ENCODE results near the gene TMEM86B.
A peak's percentile ranks its signal among the peaks of the same experiment; 100 is the strongest.
"Not testable (repeated sequence)": the region's sequence is repeated elsewhere in the genome, so short reads cannot be mapped to it uniquely, and the experiment has no call there.

TMEM86B gene

GRCh38 chr19:55226273-55226672 is 2.3 kb downstream of the TMEM86B start:
- H3K4me3 Mint-ChIP-seq = no peak overlapping the region
- no peaks in the 10 kb centered on the region for H3K27me3 Mint-ChIP-seq
- H3K9me3 Mint-ChIP-seq = peaks cover 2 to 3% of the 10 kb centered on the region in 2 donors
- peaks cover 43 to 67% of the 10 kb centered on the region in 2 donors for H3K36me3 Mint-ChIP-seq
- peaks cover 9 to 16% of the 10 kb centered on the region in 2 donors for H3K4me1 Mint-ChIP-seq
- DNase-seq (no peak), ATAC-seq (replicated peaks) (no peak)
- no peak overlapping the region for H3K27ac Mint-ChIP-seq

- H3K27ac Mint-ChIP-seq = peak overlapping the region; percentile 70
- peak overlapping the region in 1 of 2 donors; percentile 48 for H3K4me3 Mint-ChIP-seq
- H3K36me3 Mint-ChIP-seq = peaks cover 50 to 75% of the 10 kb centered on the region in 2 donors
- no peaks in the 10 kb centered on the region for H3K27me3 Mint-ChIP-seq
- ATAC-seq (replicated peaks) = peak in 1 of 2 donors; percentile 20
- H3K4me1 Mint-ChIP-seq = peaks cover 9 to 16% of the 10 kb centered on the region in 2 donors
- no peak for DNase-seq
- H3K9me3 Mint-ChIP-seq = peaks cover 3 to 5% of the 10 kb centered on the region in 2 donors
Observed at GRCh38 chr19:55225415-55225958, 3.1 kb downstream of the TMEM86B start.

- not testable (repeated sequence) for ATAC-seq (replicated peaks); H3K27me3 Mint-ChIP-seq; H3K9me3 Mint-ChIP-seq; DNase-seq
- Mint-ChIP-seq H3K27ac (peak overlapping the region; percentile 70), H3K4me3 (peak overlapping the region in 1 of 2 donors; percentile 48), H3K36me3 (peaks cover 53 to 76% of the 10 kb centered on the region in 2 donors), H3K4me1 (peaks cover 7 to 16% of the 10 kb centered on the region in 2 donors)
Observed at GRCh38 chr19:55224679-55225414, 3.7 kb downstream of the TMEM86B start.

- no peak for DNase-seq
- H3K27ac Mint-ChIP-seq = peak overlapping the region; percentile 47
- H3K4me3 Mint-ChIP-seq = peak overlapping the region in 1 of 2 donors; percentile 6
- H3K27me3 Mint-ChIP-seq = no peaks in the 10 kb centered on the region
- peaks cover 3 to 5% of the 10 kb centered on the region in 2 donors for H3K9me3 Mint-ChIP-seq
- peaks cover 54 to 73% of the 10 kb centered on the region in 2 donors for H3K36me3 Mint-ChIP-seq
- peaks cover 7 to 14% of the 10 kb centered on the region in 2 donors for H3K4me1 Mint-ChIP-seq
- no peak for ATAC-seq (replicated peaks)
Observed at GRCh38 chr19:55224038-55224665, 4.4 kb downstream of the TMEM86B start.

- H3K27me3 Mint-ChIP-seq = no peaks in the 10 kb centered on the region
- peak overlapping the region; percentile 56 for H3K27ac Mint-ChIP-seq
- ATAC-seq (replicated peaks) = peak in 1 of 2 donors; percentile 11
- DNase-seq = no peak
- H3K36me3 Mint-ChIP-seq = peaks cover 54 to 69% of the 10 kb centered on the region in 2 donors
- H3K4me1 Mint-ChIP-seq = peaks cover 7 to 12% of the 10 kb centered on the region in 2 donors
- peak overlapping the region; percentile 29 to 46 for H3K4me3 Mint-ChIP-seq
- peaks cover 3 to 5% of the 10 kb centered on the region in 2 donors for H3K9me3 Mint-ChIP-seq
Observed at GRCh38 chr19:55223291-55224037, 5.1 kb downstream of the TMEM86B start.

- peaks cover 10 to 11% of the 10 kb centered on the region in 2 donors for H3K9me3 Mint-ChIP-seq
- peaks cover 37 to 55% of the 10 kb centered on the region in 2 donors for H3K36me3 Mint-ChIP-seq
- ATAC-seq (replicated peaks) (no peak), DNase-seq (no peak)
- H3K4me1 Mint-ChIP-seq = peaks cover 13 to 17% of the 10 kb centered on the region in 2 donors
- no peak overlapping the region for H3K4me3 Mint-ChIP-seq
- H3K27ac Mint-ChIP-seq = peak overlapping the region; percentile 65
- H3K27me3 Mint-ChIP-seq = peaks cover 14 to 17% of the 10 kb centered on the region in 2 donors
Observed at GRCh38 chr19:55220525-55220924, 8.0 kb downstream of the TMEM86B start.

- DNase-seq (no peak), ATAC-seq (replicated peaks) (peak; percentile 80 to 83)
- Mint-ChIP-seq H3K27me3 (peaks cover 27 to 45% of the 10 kb centered on the region in 2 donors), H3K9me3 (peaks cover 17 to 24% of the 10 kb centered on the region in 2 donors), H3K4me3 (peak overlapping the region; percentile 60 to 70), H3K27ac (peak overlapping the region; percentile 89), H3K4me1 (peaks cover 9 to 12% of the 10 kb centered on the region in 2 donors), H3K36me3 (peaks cover 25 to 33% of the 10 kb centered on the region in 2 donors)
Observed at GRCh38 chr19:55216461-55217198, 11.9 kb downstream of the TMEM86B start.

GRCh38 chr19:55213547-55213946 is 15.0 kb downstream of the TMEM86B start:
- peaks cover 15 to 21% of the 10 kb centered on the region in 2 donors for H3K9me3 Mint-ChIP-seq
- peaks cover 7 to 15% of the 10 kb centered on the region in 2 donors for H3K36me3 Mint-ChIP-seq
- H3K27ac Mint-ChIP-seq = no peak overlapping the region
- ATAC-seq (replicated peaks) = no peak
- H3K4me3 Mint-ChIP-seq = no peak overlapping the region
- peaks cover 43 to 60% of the 10 kb centered on the region in 2 donors for H3K27me3 Mint-ChIP-seq
- DNase-seq = no peak
- H3K4me1 Mint-ChIP-seq = peaks cover 9 to 12% of the 10 kb centered on the region in 2 donors

GRCh38 chr19:55212447-55212846 is 16.1 kb downstream of the TMEM86B start:
- Mint-ChIP-seq H3K4me3 (no peak overlapping the region), H3K9me3 (peaks cover 15 to 21% of the 10 kb centered on the region in 2 donors), H3K27me3 (peaks cover 43 to 61% of the 10 kb centered on the region in 2 donors), H3K27ac (no peak overlapping the region), H3K36me3 (peaks cover 7 to 15% of the 10 kb centered on the region in 2 donors), H3K4me1 (peaks cover 9 to 12% of the 10 kb centered on the region in 2 donors)
- no peak for ATAC-seq (replicated peaks)
- DNase-seq = no peak

- DNase-seq (no peak), ATAC-seq (replicated peaks) (no peak)
- Mint-ChIP-seq H3K36me3 (peaks cover 6 to 7% of the 10 kb centered on the region in 2 donors), H3K4me3 (no peak overlapping the region), H3K9me3 (peaks cover 6 to 15% of the 10 kb centered on the region in 2 donors), H3K4me1 (peaks cover 3 to 9% of the 10 kb centered on the region in 2 donors), H3K27ac (no peak overlapping the region), H3K27me3 (peaks cover 43 to 61% of the 10 kb centered on the region in 2 donors)
Observed at GRCh38 chr19:55209693-55210472, 18.7 kb downstream of the TMEM86B start.

GRCh38 chr19:55208880-55209692 is 19.5 kb downstream of the TMEM86B start, which contains the start of gene PTPRH:
Gene PTPRH (minus strand): TSS chr19:55209501. CDS start chr19:55209433, 68 bp downstream.
- DNase-seq (no peak), ATAC-seq (replicated peaks) (no peak)
- peaks cover 6 to 12% of the 10 kb centered on the region in 2 donors for H3K9me3 Mint-ChIP-seq
- H3K36me3 Mint-ChIP-seq = peaks cover 6% of the 10 kb centered on the region in 2 donors
- H3K27ac Mint-ChIP-seq = no peak within 1 kb of the TSS
- peaks cover 45 to 61% of the 10 kb centered on the region in 2 donors for H3K27me3 Mint-ChIP-seq
- H3K4me1 Mint-ChIP-seq = peaks cover 3 to 9% of the 10 kb centered on the region in 2 donors
- no peak within 1 kb of the TSS for H3K4me3 Mint-ChIP-seq
